GM12878 (cell line): ENCODE results near the gene MFN2. TPM values are rescaled to one million over a fixed set of nuclear protein-coding genes. Genes with fewer than 3 reads are reported as not detected.

Source experiments
- ATAC-seq: fragments of 200-7000 bp; cut with Tn5 transposase; 3 replicates; pipeline ENCODE4 v1.9.1; 2020; ENCODE audit warnings: mild to moderate bottlenecking, moderate library complexity
- BruUV-seq: library from RNA; stranded (reverse); fragments of 400-500 nt; replicated peaks from 2 replicates; lab custom pipeline; 2021; lab: Mats Ljungman, UMichigan
- CTCF ChIA-PET: fragments of 300-600 bp; sonication (Branson Sonifier 250); formaldehyde crosslinking; extraction: SDS; loops from one replicate; lab custom pipeline; 2021; ENCODE audit warnings: inconsistent platforms; lab: Yijun Ruan, JAX
- POLR2A ChIA-PET: fragments of 350-600 bp; formaldehyde crosslinking; extraction: SDS; loops from one replicate; lab custom pipeline; 2021; ENCODE audit warnings: inconsistent platforms; lab: Charles Lee
- RAD21 ChIA-PET: fragments of 300-600 bp; sonication (Branson Sonifier 250); formaldehyde crosslinking; loops from one replicate; lab custom pipeline; 2023; ENCODE audit warnings: antibody characterized with exemption; ENCODE audit not compliant: unreplicated experiment; lab: Charles Lee
- SMC1A ChIA-PET: fragments of 300-600 bp; sonication (Branson Sonifier 250); formaldehyde crosslinking; loops from one replicate; lab custom pipeline; 2023; ENCODE audit not compliant: unreplicated experiment, uncharacterized antibody; lab: Charles Lee
- DNase-seq: peaks from one replicate; pipeline ENCODE4 v3.0.0-alpha.2; 2011; ENCODE audit warnings: low read depth, low spot score
- FAIRE-seq: peaks from 3 replicates; lab custom pipeline; 2011; peaks lifted over from hg19 to GRCh38; lab: Jason Lieb, UNC
- H2AFZ ChIP-seq: 2 replicates; pipeline ENCODE4 v1.6.0; 2011; ENCODE audit warnings: low read depth, low read length, control low read depth; ENCODE audit not compliant: control insufficient read depth
- H3K27ac ChIP-seq: 2 replicates; pipeline ENCODE4 v1.5.1; 2011; ENCODE audit warnings: control low read depth; ENCODE audit not compliant: control insufficient read depth, insufficient read depth
- H3K27me3 ChIP-seq, 2 experiments: replicated peaks in 1 of 2; 2 replicates each; pipeline versions ENCODE4 v1.6.0 to v1.6.1; 2011; ENCODE audit warnings: low read length in 1 of 2; ENCODE audit not compliant: control insufficient read depth in 2 of 2, insufficient read depth in 2 of 2
- H3K36me3 ChIP-seq, 2 experiments: 2 replicates each; pipeline ENCODE4 v1.5.1; 2011; ENCODE audit warnings: low read length in 1 of 2; ENCODE audit not compliant: control insufficient read depth in 2 of 2, insufficient read depth in 2 of 2
- H3K4me1 ChIP-seq: 2 replicates; pipeline ENCODE4 v1.6.1; 2011; ENCODE audit warnings: mild to moderate bottlenecking, low read length, moderate library complexity, mixed read lengths; ENCODE audit not compliant: control insufficient read depth, insufficient read depth
- H3K4me2 ChIP-seq: 2 replicates; pipeline ENCODE4 v1.6.0; 2011; ENCODE audit warnings: control low read depth; ENCODE audit not compliant: control insufficient read depth, insufficient read depth
- H3K4me3 ChIP-seq: fragments of 200-600 bp; sonication (generic); 2 replicates; pipeline ENCODE4 v1.5.1; 2016
- H3K79me2 ChIP-seq: 2 replicates; pipeline ENCODE4 v1.6.0; 2011; ENCODE audit warnings: low read length; ENCODE audit not compliant: control insufficient read depth, insufficient read depth
- H3K9ac ChIP-seq: 2 replicates; pipeline ENCODE4 v1.8.0; 2011; ENCODE audit warnings: low read length, control low read depth, mixed read lengths; ENCODE audit not compliant: control insufficient read depth, insufficient read depth
- H3K9me3 ChIP-seq: replicated peaks from 3 replicates; pipeline ENCODE4 v1.5.1; 2011; ENCODE audit warnings: mild to moderate bottlenecking, low read length; ENCODE audit not compliant: control insufficient read depth, insufficient read depth
- H4K20me1 ChIP-seq: 2 replicates; pipeline ENCODE4 v1.6.0; 2011; ENCODE audit not compliant: control insufficient read depth, insufficient read depth
- GATAD2B ChIP-seq: fragments of 450-650 bp; conservative IDR thresholded peaks from 2 replicates; pipeline ENCODE4 v1.6.1; 2017; ENCODE audit warnings: low read depth, mild to moderate bottlenecking, moderate library complexity
- MYC ChIP-seq: IDR thresholded peaks from 2 replicates; pipeline ENCODE4 v1.6.1; 2011; ENCODE audit warnings: mild to moderate bottlenecking, low read length, moderate library complexity, inconsistent platforms; ENCODE audit not compliant: insufficient read depth, insufficient replicate concordance, insufficient read length, severe bottlenecking
- RAD21 ChIP-seq: IDR thresholded peaks from 2 replicates; pipeline ENCODE4 v1.6.1; 2011; ENCODE audit warnings: mild to moderate bottlenecking, low read depth, low read length, moderate library complexity; ENCODE audit not compliant: insufficient read depth
- SMARCA5 ChIP-seq: fragments of 450-650 bp; IDR thresholded peaks from 2 replicates; pipeline ENCODE4 v1.6.1; 2017; ENCODE audit warnings: mild to moderate bottlenecking
- YBX1 ChIP-seq: fragments of 450-650 bp; IDR thresholded peaks from 2 replicates; pipeline ENCODE4 v1.6.1; 2016; ENCODE audit warnings: antibody characterized with exemption
- ZNF207 ChIP-seq: fragments of 450-650 bp; IDR thresholded peaks from 2 replicates; pipeline ENCODE4 v1.6.1; 2014; ENCODE audit warnings: antibody characterized with exemption, mild to moderate bottlenecking, borderline replicate concordance
- WGBS: methylation state at CpG from one replicate; pipeline ENCODE4 v1.1.6; 2016; ENCODE audit warnings: low lambda C conversion rate; ENCODE audit not compliant: insufficient replicate concordance, insufficient coverage; ENCODE audit errors: missing lambda C conversion rate; 5-methylcytosine and 5-hydroxymethylcytosine counted together
- in situ Hi-C: fragments of 300-500 bp; cut with MboI; formaldehyde crosslinking; loops from 9 replicates; pipeline ENCODE4 v1.14.3; 2018; ENCODE audit warnings: mixed read lengths
- intact Hi-C: fragments of 100-400 bp; cut with micrococcal nuclease; formaldehyde crosslinking; loops from one replicate; pipeline ENCODE4 v1.14.2; 2022; ENCODE audit not compliant: unreplicated experiment
- polyA plus RNA-seq, 11 experiments: library from polyadenylated mRNA; depleted of rRNA in 4 of 11; unstranded in 6 of 11; stranded (reverse) in 5 of 11; fragments of >200 nt; fragmentation: Nextera tagmentation in 4 of 11; fragmentation: Illumina TruSeq in 1 of 11; extraction: Ambion mirVana in 4 of 11; extraction: Trizol in 1 of 11; gene quantifications; 1 replicate in 1 of 11; 2 replicates in 10 of 11; pipeline versions ENCODE4 v1.2.1 to v1.2.3, GENCODE V29; 2011 to 2016; ENCODE audit warnings: inconsistent platforms in 2 of 11, missing spikeins in 2 of 11, low read depth in 1 of 11
- total RNA-seq, 4 experiments: library from RNA; depleted of rRNA in 3 of 4; stranded (reverse); fragments of >200 nt in 3 of 4; fragmentation: Illumina TruSeq in 1 of 4; extraction: Trizol in 1 of 4; gene quantifications; 2 replicates each; pipeline versions ENCODE4 v1.2.1 to v1.2.3, GENCODE V29; 2013 to 2021
- TF ChIP-seq, protein P1 (sequence below): fragments of 450-650 bp; formaldehyde crosslinking; IDR thresholded peaks from 2 replicates; pipeline ENCODE4 v1.4.0; 2020; ENCODE audit warnings: mild to moderate bottlenecking, moderate library complexity

MFN2 gene
- total and polyA plus RNA-seq, 10 of the 15 experiments (the other 5 are each of a cell fraction or from before 2014, with no cell fraction given), result 5.3 to 64.4 (median 48.1) TPM

DNA sequence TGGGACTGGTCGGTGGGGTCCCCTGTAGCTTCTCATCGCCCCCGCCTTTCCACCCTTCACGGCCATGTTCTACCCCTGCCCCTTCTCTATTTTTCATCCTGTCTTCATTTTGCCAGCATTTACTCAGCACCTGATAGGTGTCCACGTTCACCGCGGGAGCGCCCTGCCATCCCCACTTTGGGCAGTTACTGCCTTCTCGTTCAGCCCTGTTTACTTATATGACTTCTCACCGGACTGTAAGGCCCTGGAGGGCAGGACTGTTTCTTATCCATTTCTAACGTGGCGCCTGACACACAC lies 380 bp downstream of the MFN2 start:
- peaks cover 2 to 13% of the 10 kb centered on the region in 2 experiments for H3K36me3 ChIP-seq
- SMC1A ChIA-PET, result interaction anchor here (1.2 to 3.0 kb wide), 6 partner anchors 13 to 98 kb away, joined by 3 to 11 read pairs (median 5); no protein-coding TSS in a partner anchor
- peaks cover 24% of the 10 kb centered on the region for H3K79me2 ChIP-seq
- H3K4me3 ChIP-seq, result peak overlapping the region; percentile 99
- CTCF ChIA-PET, result interaction anchor here (0.8 to 3.7 kb wide), 10 partner anchors 13 to 173 kb away, joined by 3 to 23 read pairs (median 6); no protein-coding TSS in a partner anchor
- peak overlapping the region; percentile 83 for H3K27ac ChIP-seq
- TF ChIP-seq YBX1 (no peak), ZNF207 (no peak), SMARCA5 (0 out of 2 replicates have a peak, but pooled peaks have one; percentile 1), GATAD2B (peak; percentile 59; the same call in 1 of the 2 replicates), RAD21 (no peak), MYC (peak; percentile 8)
- TF ChIP-seq, protein P1, sequence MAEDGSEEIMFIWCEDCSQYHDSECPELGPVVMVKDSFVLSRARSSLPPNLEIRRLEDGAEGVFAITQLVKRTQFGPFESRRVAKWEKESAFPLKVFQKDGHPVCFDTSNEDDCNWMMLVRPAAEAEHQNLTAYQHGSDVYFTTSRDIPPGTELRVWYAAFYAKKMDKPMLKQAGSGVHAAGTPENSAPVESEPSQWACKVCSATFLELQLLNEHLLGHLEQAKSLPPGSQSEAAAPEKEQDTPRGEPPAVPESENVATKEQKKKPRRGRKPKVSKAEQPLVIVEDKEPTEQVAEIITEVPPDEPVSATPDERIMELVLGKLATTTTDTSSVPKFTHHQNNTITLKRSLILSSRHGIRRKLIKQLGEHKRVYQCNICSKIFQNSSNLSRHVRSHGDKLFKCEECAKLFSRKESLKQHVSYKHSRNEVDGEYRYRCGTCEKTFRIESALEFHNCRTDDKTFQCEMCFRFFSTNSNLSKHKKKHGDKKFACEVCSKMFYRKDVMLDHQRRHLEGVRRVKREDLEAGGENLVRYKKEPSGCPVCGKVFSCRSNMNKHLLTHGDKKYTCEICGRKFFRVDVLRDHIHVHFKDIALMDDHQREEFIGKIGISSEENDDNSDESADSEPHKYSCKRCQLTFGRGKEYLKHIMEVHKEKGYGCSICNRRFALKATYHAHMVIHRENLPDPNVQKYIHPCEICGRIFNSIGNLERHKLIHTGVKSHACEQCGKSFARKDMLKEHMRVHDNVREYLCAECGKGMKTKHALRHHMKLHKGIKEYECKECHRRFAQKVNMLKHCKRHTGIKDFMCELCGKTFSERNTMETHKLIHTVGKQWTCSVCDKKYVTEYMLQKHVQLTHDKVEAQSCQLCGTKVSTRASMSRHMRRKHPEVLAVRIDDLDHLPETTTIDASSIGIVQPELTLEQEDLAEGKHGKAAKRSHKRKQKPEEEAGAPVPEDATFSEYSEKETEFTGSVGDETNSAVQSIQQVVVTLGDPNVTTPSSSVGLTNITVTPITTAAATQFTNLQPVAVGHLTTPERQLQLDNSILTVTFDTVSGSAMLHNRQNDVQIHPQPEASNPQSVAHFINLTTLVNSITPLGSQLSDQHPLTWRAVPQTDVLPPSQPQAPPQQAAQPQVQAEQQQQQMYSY, result no peak
- BruUV-seq, result TSS peak; percentile 68
- peak overlapping the region; percentile 95 for H3K9ac ChIP-seq
- H3K4me2 ChIP-seq, result peak overlapping the region; percentile 92
- intact Hi-C loops, result loop anchor here (1.0 to 10.0 kb wide), 3 partner anchors 46 to 224 kb away; partner anchors contain the start of gene PLOD1
- H4K20me1 ChIP-seq, result no peaks in the 10 kb centered on the region
- whole genome bisulfite sequencing, result under 1% methylated on average over 12 of the region's 12 CpGs
- RAD21 ChIA-PET, result interaction anchor here (1.0 to 3.0 kb wide), 7 partner anchors 66 to 142 kb away, joined by 3 to 34 read pairs (median 4); no protein-coding TSS in a partner anchor
- no peak for FAIRE-seq
- no peaks in the 10 kb centered on the region for H3K27me3 ChIP-seq
- POLR2A ChIA-PET, result interaction anchor here (1.2 to 3.4 kb wide), 6 partner anchors 39 to 90 kb away, joined by 3 to 36 read pairs (median 6); partner anchors contain the start of genes MIIP and TNFRSF8
- in situ Hi-C loops, result no loop called here
- DNase-seq, result no peak
- H3K9me3 ChIP-seq, result no peaks in the 10 kb centered on the region
- H2AFZ ChIP-seq, result peak overlapping the region; percentile 93
- H3K4me1 ChIP-seq, result peaks cover 6% of the 10 kb centered on the region
- ATAC-seq, result peak; percentile 3; the same call in 1 of the 3 replicates
